ENCODE measurements around the gene KAT8.

KAT8 gene

GRCh38 chr16:31080756-31081419, 36.6 kb upstream of the KAT8 start:
- TF ChIP-seq SUZ12 (IDR thresholded peaks at IDR 0.05; ENCODE audit: extremely low read depth, insufficient read depth, insufficient read length) (no peak), ZNF274 (IDR thresholded peaks at IDR 0.05; ENCODE audit: low read depth, low read length) (no peak), YY1 (IDR thresholded peaks at IDR 0.05; ENCODE audit: insufficient read depth, insufficient read length) (no peak)
- Histone ChIP-seq H3K27me3 (ENCODE audit: insufficient read depth, insufficient read length) (no peaks in the 10 kb centered on the region), H3K9me3 (ENCODE audit: insufficient read depth, low read length) (no peaks in the 10 kb centered on the region), H3K4me3 (ENCODE audit: insufficient read length, low read depth) (no peak overlapping the region), H3K9ac (ENCODE audit: insufficient read length, low read depth) (peak overlapping the region; percentile 5), H3K36me3 (ENCODE audit: insufficient read depth, insufficient read length, low read length) (peaks cover 96% of the 10 kb centered on the region), H3K4me1 (ENCODE audit: insufficient read depth, insufficient read length) (peaks cover 9% of the 10 kb centered on the region)
- no peak for DNase-seq (ENCODE audit: low read depth, low spot score)

- Histone ChIP-seq H3K4me3 (ENCODE audit: insufficient read length, low read depth) (no peak overlapping the region), H3K4me1 (ENCODE audit: insufficient read depth, insufficient read length) (peaks cover 10% of the 10 kb centered on the region), H3K9me3 (ENCODE audit: insufficient read depth, low read length) (no peaks in the 10 kb centered on the region), H3K9ac (ENCODE audit: insufficient read length, low read depth) (peak overlapping the region; percentile 5), H3K36me3 (ENCODE audit: insufficient read depth, insufficient read length, low read length) (peaks cover 93% of the 10 kb centered on the region), H3K27me3 (ENCODE audit: insufficient read depth, insufficient read length) (no peaks in the 10 kb centered on the region)
- TF ChIP-seq SUZ12 (IDR thresholded peaks at IDR 0.05; ENCODE audit: extremely low read depth, insufficient read depth, insufficient read length), result no peak
- no peak for TF ChIP-seq YY1 (IDR thresholded peaks at IDR 0.05; ENCODE audit: insufficient read depth, insufficient read length)
- TF ChIP-seq ZNF274 (IDR thresholded peaks at IDR 0.05; ENCODE audit: low read depth, low read length), result no peak
- DNase-seq (ENCODE audit: low read depth, low spot score), result no peak
These were observed 35.8 kb upstream of the KAT8 start for GRCh38 chr16:31081428-31082351.

GRCh38 chr16:31082368-31083045, 35.0 kb upstream of the KAT8 start:
- Histone ChIP-seq H3K27me3 (ENCODE audit: insufficient read depth, insufficient read length) (no peaks in the 10 kb centered on the region), H3K4me1 (ENCODE audit: insufficient read depth, insufficient read length) (peaks cover 11% of the 10 kb centered on the region), H3K4me3 (ENCODE audit: insufficient read length, low read depth) (no peak overlapping the region), H3K9ac (ENCODE audit: insufficient read length, low read depth) (no peak overlapping the region), H3K9me3 (ENCODE audit: insufficient read depth, low read length) (no peaks in the 10 kb centered on the region), H3K36me3 (ENCODE audit: insufficient read depth, insufficient read length, low read length) (peaks cover 92% of the 10 kb centered on the region)
- TF ChIP-seq YY1 (IDR thresholded peaks at IDR 0.05; ENCODE audit: insufficient read depth, insufficient read length), result no peak
- TF ChIP-seq SUZ12 (IDR thresholded peaks at IDR 0.05; ENCODE audit: extremely low read depth, insufficient read depth, insufficient read length), result no peak
- no peak for TF ChIP-seq ZNF274 (IDR thresholded peaks at IDR 0.05; ENCODE audit: low read depth, low read length)
- no peak for DNase-seq (ENCODE audit: low read depth, low spot score)

- Histone ChIP-seq H3K9ac (ENCODE audit: insufficient read length, low read depth) (no peak overlapping the region), H3K36me3 (ENCODE audit: insufficient read depth, insufficient read length, low read length) (peaks cover 92% of the 10 kb centered on the region), H3K27me3 (ENCODE audit: insufficient read depth, insufficient read length) (no peaks in the 10 kb centered on the region), H3K4me1 (ENCODE audit: insufficient read depth, insufficient read length) (peaks cover 11% of the 10 kb centered on the region), H3K9me3 (ENCODE audit: insufficient read depth, low read length) (no peaks in the 10 kb centered on the region), H3K4me3 (ENCODE audit: insufficient read length, low read depth) (no peak overlapping the region)
- no peak for DNase-seq (ENCODE audit: low read depth, low spot score)
- TF ChIP-seq ZNF274 (IDR thresholded peaks at IDR 0.05; ENCODE audit: low read depth, low read length) (no peak), YY1 (IDR thresholded peaks at IDR 0.05; ENCODE audit: insufficient read depth, insufficient read length) (no peak), SUZ12 (IDR thresholded peaks at IDR 0.05; ENCODE audit: extremely low read depth, insufficient read depth, insufficient read length) (no peak)
These were observed 34.4 kb upstream of the KAT8 start for GRCh38 chr16:31083081-31083480.

- Histone ChIP-seq H3K9ac (ENCODE audit: insufficient read length, low read depth) (no peak overlapping the region), H3K36me3 (ENCODE audit: insufficient read depth, insufficient read length, low read length) (peaks cover 92% of the 10 kb centered on the region), H3K4me3 (ENCODE audit: insufficient read length, low read depth) (no peak overlapping the region), H3K4me1 (ENCODE audit: insufficient read depth, insufficient read length) (peaks cover 11% of the 10 kb centered on the region), H3K27me3 (ENCODE audit: insufficient read depth, insufficient read length) (no peaks in the 10 kb centered on the region), H3K9me3 (ENCODE audit: insufficient read depth, low read length) (no peaks in the 10 kb centered on the region)
- TF ChIP-seq YY1 (IDR thresholded peaks at IDR 0.05; ENCODE audit: insufficient read depth, insufficient read length), result no peak
- TF ChIP-seq SUZ12 (IDR thresholded peaks at IDR 0.05; ENCODE audit: extremely low read depth, insufficient read depth, insufficient read length), result no peak
- no peak for TF ChIP-seq ZNF274 (IDR thresholded peaks at IDR 0.05; ENCODE audit: low read depth, low read length)
- DNase-seq (ENCODE audit: low read depth, low spot score), result no peak
These were observed 33.9 kb upstream of the KAT8 start for GRCh38 chr16:31083556-31083955.

- Histone ChIP-seq H3K27me3 (ENCODE audit: insufficient read depth, insufficient read length) (no peaks in the 10 kb centered on the region), H3K9me3 (ENCODE audit: insufficient read depth, low read length) (no peaks in the 10 kb centered on the region), H3K4me3 (ENCODE audit: insufficient read length, low read depth) (no peak overlapping the region), H3K36me3 (ENCODE audit: insufficient read depth, insufficient read length, low read length) (peaks cover 92% of the 10 kb centered on the region), H3K9ac (ENCODE audit: insufficient read length, low read depth) (no peak overlapping the region), H3K4me1 (ENCODE audit: insufficient read depth, insufficient read length) (peaks cover 11% of the 10 kb centered on the region)
- DNase-seq (ENCODE audit: low read depth, low spot score), result no peak
- no peak for TF ChIP-seq ZNF274 (IDR thresholded peaks at IDR 0.05; ENCODE audit: low read depth, low read length)
These were observed 33.5 kb upstream of the KAT8 start for GRCh38 chr16:31083981-31084380.

All from NT2/D1 (cell line).